Stimulated activated CD8-positive, alpha-beta memory T cell treated with anti-CD3 and anti-CD28 coated beads, Interleukin-15, amount 100 ng/mL, for 48 hours (primary cell): Measurements from ENCODE around the gene CADPS.

ENCODE experiments used
- DNase-seq, 2 donors: peaks; one replicate each; pipeline ENCODE4 v3.0.0-alpha.2; 2020; ENCODE audit warnings: low read depth in 2 of 2

The CADPS gene

GRCh38 chr3:62812631-62813030 lies 62.6 kb downstream of the CADPS start:
- DNase-seq, result no peak

DNA sequence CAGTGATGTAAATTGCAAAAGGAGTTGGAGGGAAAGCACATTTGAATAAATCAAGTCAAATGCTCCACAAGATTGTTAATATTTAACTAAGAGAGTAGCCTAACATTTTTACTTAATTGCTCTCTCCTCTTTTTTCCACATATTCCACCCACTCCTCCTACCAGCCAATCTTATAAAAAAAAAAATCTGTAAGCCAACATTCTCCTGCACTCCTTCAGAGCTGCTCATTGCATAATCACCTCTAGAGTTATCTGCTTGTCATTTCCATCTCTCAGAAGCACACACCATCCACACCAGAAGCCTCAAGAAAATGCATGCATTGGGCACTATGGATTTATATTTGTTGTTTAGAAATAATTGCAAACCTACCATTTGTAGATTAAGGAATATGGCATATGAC lies 64.1 kb downstream of the CADPS start:
- no peak for DNase-seq

DNA sequence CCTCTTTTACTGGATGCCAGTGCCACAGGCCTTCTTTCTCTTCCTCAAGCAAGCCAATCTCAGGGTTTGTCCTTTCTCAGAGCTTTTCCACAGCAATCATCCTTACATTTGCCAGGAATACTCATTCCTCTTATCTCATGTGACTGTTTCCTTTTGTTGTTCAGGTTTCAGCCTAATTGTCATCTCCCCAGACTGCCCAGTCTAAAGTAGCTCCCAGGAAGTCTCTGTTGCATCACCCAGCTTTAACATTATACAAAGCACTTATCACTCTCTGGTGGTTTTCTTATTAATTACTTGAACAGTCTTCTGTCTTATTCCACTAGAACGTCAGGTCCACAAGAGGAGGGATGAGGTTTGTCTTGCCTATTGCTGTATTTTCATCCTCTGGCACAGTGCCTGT lies 65.8 kb downstream of the CADPS start:
- no peak for DNase-seq

- no peak for DNase-seq
Measured at GRCh38 chr3:62805580-62806277, 69.5 kb downstream of the CADPS start.

- DNase-seq, result no peak
Measured at GRCh38 chr3:62805106-62805505, 70.1 kb downstream of the CADPS start.

DNA sequence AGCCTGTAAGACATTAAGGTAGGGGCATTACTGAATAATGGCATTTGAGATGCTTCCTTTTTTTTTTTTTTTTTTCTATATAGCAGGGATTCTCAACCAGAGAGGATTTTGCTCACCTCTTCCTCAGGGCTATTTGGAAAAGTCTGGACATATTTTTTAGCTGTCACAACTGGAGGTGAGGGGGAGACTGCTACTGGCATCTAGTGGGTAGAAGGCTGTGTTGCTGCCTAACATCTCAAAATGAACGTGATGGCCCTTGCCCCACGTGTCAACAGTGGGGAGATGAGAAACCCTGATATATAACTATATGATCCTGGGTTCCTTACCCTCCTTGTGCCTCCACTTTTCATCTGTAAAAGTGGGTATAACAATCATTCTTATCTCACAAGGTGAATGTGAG lies 71.9 kb downstream of the CADPS start:
- no peak for DNase-seq

- no peak for DNase-seq
Measured at GRCh38 chr3:62798000-62798399, 77.2 kb downstream of the CADPS start.

DNA sequence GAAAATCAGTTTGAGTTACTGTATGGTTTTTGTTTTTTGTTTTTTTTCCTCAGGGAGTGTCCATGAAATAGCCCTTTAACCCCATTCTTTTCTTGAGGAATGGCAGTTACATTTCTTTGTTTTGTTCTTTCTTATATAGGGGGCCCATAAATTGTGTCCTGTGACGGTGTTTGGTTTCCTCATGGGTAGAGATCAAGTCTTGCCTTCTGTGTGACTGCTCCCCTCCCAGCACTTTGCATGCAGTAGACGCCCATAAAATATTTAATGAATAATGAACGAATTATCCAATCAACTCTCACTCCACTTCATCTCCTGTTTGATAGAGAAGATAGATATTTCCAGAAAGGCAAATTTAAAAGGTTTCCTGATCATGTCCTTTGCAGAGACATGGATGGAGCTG lies 78.1 kb downstream of the CADPS start:
- DNase-seq, result no peak

- no peak for DNase-seq
Measured at GRCh38 chr3:62795978-62796657, 79.1 kb downstream of the CADPS start.

- no peak for DNase-seq
Measured at GRCh38 chr3:62793946-62794345, 81.3 kb downstream of the CADPS start.

- no peak for DNase-seq
Measured at GRCh38 chr3:62785384-62785783, 89.8 kb downstream of the CADPS start.

DNA sequence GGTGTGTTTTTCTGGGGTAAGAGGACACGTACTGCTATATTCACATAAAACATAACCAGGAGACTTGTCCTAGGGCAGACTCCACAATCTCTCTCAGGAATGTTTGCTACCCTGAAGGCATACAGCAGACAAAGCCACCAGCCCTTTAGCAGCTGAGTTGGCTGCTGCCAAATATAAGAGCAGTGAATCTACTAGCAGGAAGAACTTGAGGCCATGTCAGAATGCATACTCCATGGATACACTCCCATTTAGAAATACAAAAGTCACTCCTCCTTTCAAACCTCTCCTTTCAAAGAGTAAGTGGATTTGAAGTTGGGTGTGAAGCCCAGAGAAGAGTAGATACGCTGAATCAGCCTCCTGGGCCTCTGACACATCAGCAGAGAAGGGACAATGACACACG lies 94.1 kb downstream of the CADPS start:
- no peak for DNase-seq

- DNase-seq, result no peak
Measured at GRCh38 chr3:62777674-62778073, 97.5 kb downstream of the CADPS start.

DNA sequence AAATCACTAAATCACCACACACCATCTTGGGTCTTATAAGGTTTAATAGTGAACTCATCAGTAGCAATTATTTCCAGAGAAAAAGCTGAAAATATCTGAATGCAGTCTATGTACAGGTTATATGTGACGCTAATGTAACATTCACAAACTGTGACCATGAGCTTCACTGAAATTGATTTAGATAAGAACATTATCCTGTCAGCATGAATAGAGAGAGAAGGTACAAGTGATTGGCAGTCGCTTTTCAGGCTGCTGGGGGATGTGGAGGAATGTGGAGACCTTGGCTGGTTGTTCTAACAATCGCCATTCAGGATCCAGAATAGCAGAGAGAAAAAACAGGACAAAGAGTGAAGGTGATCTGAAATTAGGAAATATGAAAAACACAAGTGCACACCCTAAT lies 98.1 kb downstream of the CADPS start:
- DNase-seq, result no peak

- no peak for DNase-seq
Measured at GRCh38 chr3:62774221-62774620, 101.0 kb downstream of the CADPS start.

- no peak for DNase-seq
Measured at GRCh38 chr3:62771331-62772072, 103.7 kb downstream of the CADPS start.

DNA sequence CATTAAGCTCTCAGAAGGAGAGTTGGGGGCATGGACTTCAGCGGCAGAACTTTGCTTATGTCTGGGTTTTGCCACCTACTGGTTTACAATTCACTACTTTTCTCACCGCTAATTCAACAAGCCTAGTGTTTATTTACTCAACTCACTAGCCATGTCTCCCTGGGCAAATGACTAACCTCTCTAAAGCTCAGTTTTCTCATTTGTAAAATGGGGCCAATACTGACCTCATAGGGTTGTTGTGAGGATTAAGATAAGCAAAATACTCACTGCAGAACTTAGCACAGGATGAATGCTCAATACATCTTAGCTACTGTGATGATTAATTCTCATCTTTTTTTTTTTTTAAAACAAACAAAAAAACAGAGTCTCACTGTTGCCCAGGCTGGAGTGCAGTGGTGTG lies 106.3 kb downstream of the CADPS start:
- DNase-seq, result no peak

DNA sequence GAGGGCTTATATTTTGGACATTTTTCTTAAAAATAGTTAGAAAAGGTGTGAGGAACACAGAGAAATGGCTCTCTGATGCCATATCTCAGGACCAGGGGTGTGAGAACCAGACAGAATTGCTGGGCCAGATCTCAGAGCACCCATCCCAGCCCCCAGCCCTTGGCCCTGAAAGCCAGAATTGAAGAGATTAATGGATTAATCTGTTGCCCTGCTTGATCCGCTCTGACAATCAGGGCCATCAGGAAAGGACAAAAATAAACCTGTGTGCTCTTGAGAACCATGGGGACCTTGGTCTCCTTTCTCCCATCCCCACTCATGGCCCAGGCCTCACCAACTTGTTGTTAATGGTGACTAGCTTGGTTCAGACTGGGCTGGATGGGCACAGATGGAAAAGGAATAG lies 113.5 kb downstream of the CADPS start:
- DNase-seq, result no peak

- DNase-seq, result no peak
Measured at GRCh38 chr3:62761311-62761710, 113.9 kb downstream of the CADPS start.

- DNase-seq, result no peak
Measured at GRCh38 chr3:62758296-62759066, 116.7 kb downstream of the CADPS start.

- DNase-seq, result no peak
Measured at GRCh38 chr3:62757045-62757444, 118.2 kb downstream of the CADPS start.

DNA sequence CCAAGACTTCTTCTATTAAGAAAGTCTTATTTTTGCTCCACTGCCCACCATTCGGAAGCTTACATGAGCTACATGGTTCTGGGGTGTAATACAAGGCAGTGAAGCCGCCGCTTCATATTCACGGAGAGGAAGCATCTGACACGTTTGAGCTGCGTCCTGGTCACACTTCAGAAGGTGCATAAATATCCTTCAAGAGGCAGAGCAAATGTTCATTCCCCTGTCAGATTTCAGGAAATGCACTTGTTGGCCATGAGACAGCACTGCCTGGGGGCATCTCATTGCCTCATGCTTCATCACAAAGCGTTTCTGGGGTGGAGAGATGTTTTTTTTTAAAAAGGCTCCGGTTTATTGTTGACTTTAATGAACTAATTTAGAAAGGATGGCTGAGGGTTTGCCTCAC lies 119.9 kb downstream of the CADPS start:
- DNase-seq, result no peak
